ENCODE results near the gene SLC9A5. TPM values are rescaled to one million over a fixed set of nuclear protein-coding genes. Genes with fewer than 3 reads are reported as not detected.
A peak's percentile ranks its signal among the peaks of the same experiment; 100 is the strongest.

Gene SLC9A5
- total and polyA plus RNA-seq, 9 of the 15 experiments (the other 6 are each of a cell fraction or from before 2014, with no cell fraction given), result 0.06 to 3.1 (median 1.2) TPM

GRCh38 chr16:67226804-67227566 is 21.8 kb upstream of the SLC9A5 start, which contains the start of gene TMEM208 (continued):
- no peak for TF ChIP-seq ELK1 (CRISPR knock-in tag; IDR thresholded peaks at IDR 0.05)
- no peak for TF ChIP-seq RBM34 (IDR thresholded peaks at IDR 0.05; ENCODE audit: borderline replicate concordance, insufficient read depth, low read length)
- TF ChIP-seq ZNF639 (CRISPR knock-in tag; conservative IDR thresholded peaks at IDR 0.05 in 1 of 2, IDR thresholded peaks at IDR 0.05 in 1 of 2), result peak in 1 of 2 experiments; percentile 90; a peak in 2 of 4 replicates
- TF ChIP-seq RERE (CRISPR knock-in tag; IDR thresholded peaks at IDR 0.05; ENCODE audit: borderline replicate concordance), result no peak
- TF ChIP-seq RUNX1 (IDR thresholded peaks at IDR 0.05; ENCODE audit: low read depth), result peak; percentile 68; the same call in 1 of the 2 replicates
- TF ChIP-seq CSDE1 (IDR thresholded peaks at IDR 0.05), result peak in 1 of 2 experiments; percentile 78; a peak in 2 of 4 replicates
- peak; percentile 83 for TF ChIP-seq MAX (CRISPR knock-in tag; IDR thresholded peaks at IDR 0.05)
- TF ChIP-seq ZBTB2 (IDR thresholded peaks at IDR 0.05), result 0 out of 2 replicates have a peak, but pooled peaks have one; percentile 33
- peak; percentile 77 for TF ChIP-seq ZKSCAN1 (IDR thresholded peaks at IDR 0.05; ENCODE audit: low read depth, low read length)
- TF ChIP-seq JUN (IDR thresholded peaks at IDR 0.05; ENCODE audit: borderline replicate concordance, low read depth, low read length), result 0 out of 2 replicates have a peak, but pooled peaks have one; percentile 69
- no peak for TF ChIP-seq JUN (CRISPR knock-in tag; IDR thresholded peaks at IDR 0.05; ENCODE audit: borderline replicate concordance)
- peak; percentile 73 for TF ChIP-seq POLR2AphosphoS5 (IDR thresholded peaks at IDR 0.05; ENCODE audit: control insufficient read depth, insufficient read depth, low read depth, low read length)
- no peak for TF ChIP-seq MCM7 (IDR thresholded peaks at IDR 0.05)
- peak; percentile 84; the same call in 1 of the 2 replicates for TF ChIP-seq PHF8 (IDR thresholded peaks at IDR 0.05; ENCODE audit: borderline replicate concordance, low read length)
- TF ChIP-seq SAP30 (IDR thresholded peaks at IDR 0.05; ENCODE audit: borderline replicate concordance, insufficient read depth, low read depth, low read length, poor library complexity, severe bottlenecking), result peak; percentile 87
- peak; percentile 56 for TF ChIP-seq MEIS2 (IDR thresholded peaks at IDR 0.05; ENCODE audit: partially characterized antibody)

Measured in K562 (cell line).